Uterus (tissue), 4 donors: Measurements from ENCODE around the gene INSYN2B. TPM values are rescaled to one million over a fixed set of nuclear protein-coding genes. Genes with fewer than 3 reads are reported as not detected.

Experiments
- DNase-seq, 2 donors: peaks; one replicate each; pipeline ENCODE4 v3.0.0-alpha.2; 2019 to 2020
- H3K27ac ChIP-seq, 2 donors: fragments of 200-600 bp; sonication (generic); 1 replicate in 1 of 2; 2 replicates in 1 of 2; pipeline ENCODE4 v1.5.1; 2016 to 2018
- H3K27me3 ChIP-seq, 2 donors: fragments of 200-600 bp; sonication (generic); one replicate each; pipeline ENCODE4 v1.5.1; 2018 to 2019; ENCODE audit warnings: control low read depth in 1 of 2
- H3K36me3 ChIP-seq, 2 donors: fragments of 200-600 bp; sonication (generic); one replicate each; pipeline ENCODE4 v1.5.1; 2019; ENCODE audit warnings: control low read depth in 1 of 2
- H3K4me1 ChIP-seq, 2 donors: fragments of 200-600 bp; sonication (generic); one replicate each; pipeline ENCODE4 v1.5.1; 2018 to 2019; ENCODE audit warnings: control low read depth in 1 of 2
- H3K4me3 ChIP-seq, 2 donors: fragments of 200-600 bp; sonication (generic); 1 replicate in 1 of 2; 2 replicates in 1 of 2; pipeline ENCODE4 v1.5.1; 2018 to 2019; ENCODE audit warnings: mild to moderate bottlenecking in 1 of 2
- H3K9me3 ChIP-seq, 2 donors: fragments of 200-600 bp; sonication (generic); one replicate each; pipeline ENCODE4 v1.5.1; 2019; ENCODE audit warnings: control low read depth in 1 of 2
- POLR2A ChIP-seq, 2 donors: fragments of 450-650 bp; IDR thresholded peaks; one replicate each; pipeline ENCODE4 v1.6.1; 2016; ENCODE audit warnings: antibody characterized with exemption in 2 of 2, mild to moderate bottlenecking in 1 of 2, moderate library complexity in 1 of 2
- intact Hi-C: fragments of 100-400 bp; cut with DNase I; formaldehyde crosslinking; loops from one replicate; pipeline ENCODE4 v1.15.1; 2023; ENCODE audit warnings: low total_unique reads
- total RNA-seq, 4 donors: library from RNA; depleted of rRNA in 3 of 4; stranded (reverse); fragments of >200 nt in 3 of 4; gene quantifications; one replicate each; pipeline versions ENCODE4 v1.1.0 to v1.2.4, GENCODE V29; 2014 to 2023
- TF ChIP-seq, protein P1 (sequence below), 4 experiments: fragments of 200-600 bp in 2 of 4; fragments of 450-650 bp in 2 of 4; sonication (generic) in 2 of 4; IDR thresholded peaks; one replicate each; pipeline ENCODE4 v1.5.1; 2016 to 2019; ENCODE audit warnings: antibody characterized with exemption in 4 of 4, mild to moderate bottlenecking in 2 of 4, moderate library complexity in 1 of 4
- donor health status: DM: yes; HTN: yes; CAD: no.

INSYN2B gene
- total RNA-seq, 4 donors from 2014 or later = 0.34 to 2.4 TPM; not detected in 2

DNA sequence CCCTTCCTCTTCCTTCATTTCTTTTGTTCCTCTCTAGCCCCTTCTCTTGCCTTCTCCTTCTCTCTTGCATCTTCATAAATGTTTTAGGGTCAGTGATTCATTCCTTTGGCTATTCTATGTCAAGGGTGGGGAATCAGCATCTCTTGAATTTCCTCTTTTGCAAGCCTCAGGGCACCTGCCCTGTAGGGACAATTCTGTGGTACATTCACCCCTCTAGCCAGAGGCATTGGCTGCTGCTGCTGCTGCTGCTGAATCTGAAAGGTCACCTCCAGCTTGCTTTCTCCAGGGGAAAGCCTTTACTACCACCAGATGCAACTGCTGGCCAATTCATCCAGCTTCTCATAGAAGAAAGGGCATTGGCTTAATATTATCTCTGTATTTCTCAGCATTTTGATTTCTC, 87.3 kb downstream of the INSYN2B start:
- no peak for DNase-seq
- no peak overlapping the region for H3K4me3 ChIP-seq
- intact Hi-C loops = no loop called here
- no peak for TF ChIP-seq POLR2A (IDR thresholded peaks at IDR 0.05)
- TF ChIP-seq, protein P1, sequence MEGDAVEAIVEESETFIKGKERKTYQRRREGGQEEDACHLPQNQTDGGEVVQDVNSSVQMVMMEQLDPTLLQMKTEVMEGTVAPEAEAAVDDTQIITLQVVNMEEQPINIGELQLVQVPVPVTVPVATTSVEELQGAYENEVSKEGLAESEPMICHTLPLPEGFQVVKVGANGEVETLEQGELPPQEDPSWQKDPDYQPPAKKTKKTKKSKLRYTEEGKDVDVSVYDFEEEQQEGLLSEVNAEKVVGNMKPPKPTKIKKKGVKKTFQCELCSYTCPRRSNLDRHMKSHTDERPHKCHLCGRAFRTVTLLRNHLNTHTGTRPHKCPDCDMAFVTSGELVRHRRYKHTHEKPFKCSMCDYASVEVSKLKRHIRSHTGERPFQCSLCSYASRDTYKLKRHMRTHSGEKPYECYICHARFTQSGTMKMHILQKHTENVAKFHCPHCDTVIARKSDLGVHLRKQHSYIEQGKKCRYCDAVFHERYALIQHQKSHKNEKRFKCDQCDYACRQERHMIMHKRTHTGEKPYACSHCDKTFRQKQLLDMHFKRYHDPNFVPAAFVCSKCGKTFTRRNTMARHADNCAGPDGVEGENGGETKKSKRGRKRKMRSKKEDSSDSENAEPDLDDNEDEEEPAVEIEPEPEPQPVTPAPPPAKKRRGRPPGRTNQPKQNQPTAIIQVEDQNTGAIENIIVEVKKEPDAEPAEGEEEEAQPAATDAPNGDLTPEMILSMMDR (IDR thresholded peaks at IDR 0.05) = no peak
- no peak overlapping the region for H3K27ac ChIP-seq
- H3K4me1 ChIP-seq = no peaks in the 10 kb centered on the region
- H3K36me3 ChIP-seq = no peaks in the 10 kb centered on the region
- H3K9me3 ChIP-seq = no peaks in the 10 kb centered on the region
- no peaks in the 10 kb centered on the region for H3K27me3 ChIP-seq

DNA sequence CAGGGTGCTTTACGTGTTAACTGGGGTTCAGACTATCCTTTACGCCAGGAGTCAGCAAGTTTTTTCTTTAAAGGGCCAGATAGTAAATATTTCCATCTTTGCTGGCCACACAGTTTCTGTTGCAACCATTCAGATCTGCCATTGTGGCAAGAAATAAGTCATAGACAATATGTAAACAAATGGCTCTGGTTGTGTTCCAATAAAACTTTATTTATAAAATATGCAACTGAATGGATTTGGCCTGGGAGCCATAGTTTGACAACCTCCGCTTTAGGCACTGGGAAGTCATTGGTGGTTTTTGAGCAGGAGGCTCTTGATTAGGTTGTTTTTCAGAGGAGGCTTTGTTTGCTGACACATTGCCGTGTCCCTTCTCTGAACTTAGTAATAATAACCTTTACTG, 90.7 kb downstream of the INSYN2B start:
- intact Hi-C loops = no loop called here
- no peak overlapping the region for H3K27ac ChIP-seq
- DNase-seq = no peak
- H3K27me3 ChIP-seq = no peaks in the 10 kb centered on the region
- H3K4me1 ChIP-seq = no peaks in the 10 kb centered on the region
- H3K36me3 ChIP-seq = no peaks in the 10 kb centered on the region
- H3K9me3 ChIP-seq = no peaks in the 10 kb centered on the region
- H3K4me3 ChIP-seq = no peak overlapping the region
- TF ChIP-seq, protein P1 (IDR thresholded peaks at IDR 0.05) = no peak
- TF ChIP-seq POLR2A (IDR thresholded peaks at IDR 0.05) = no peak

DNA sequence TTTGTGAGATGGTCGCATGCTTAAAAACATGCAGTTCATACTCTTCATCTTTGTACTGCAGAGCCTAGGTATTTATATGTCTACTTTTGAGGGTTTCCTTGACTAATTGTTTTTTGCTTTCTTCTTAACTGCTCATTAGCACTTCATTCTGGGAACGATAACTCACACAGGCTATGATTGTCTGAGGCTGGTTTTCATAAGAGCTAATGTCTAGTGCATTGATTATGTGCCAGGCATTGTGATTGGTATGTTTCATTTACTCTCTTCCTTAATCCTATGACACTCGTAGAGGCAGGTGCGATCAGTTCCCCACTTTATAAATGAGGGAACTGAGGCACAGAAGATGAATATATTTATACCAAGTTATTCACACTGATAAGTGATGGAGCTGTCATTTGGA, 93.6 kb downstream of the INSYN2B start:
- intact Hi-C loops = no loop called here
- no peak overlapping the region for H3K27ac ChIP-seq
- no peak for DNase-seq
- no peaks in the 10 kb centered on the region for H3K9me3 ChIP-seq
- no peak overlapping the region for H3K4me3 ChIP-seq
- H3K36me3 ChIP-seq = no peaks in the 10 kb centered on the region
- H3K4me1 ChIP-seq = no peaks in the 10 kb centered on the region
- no peaks in the 10 kb centered on the region for H3K27me3 ChIP-seq
- TF ChIP-seq, protein P1 (IDR thresholded peaks at IDR 0.05) = no peak
- TF ChIP-seq POLR2A (IDR thresholded peaks at IDR 0.05) = no peak

DNA sequence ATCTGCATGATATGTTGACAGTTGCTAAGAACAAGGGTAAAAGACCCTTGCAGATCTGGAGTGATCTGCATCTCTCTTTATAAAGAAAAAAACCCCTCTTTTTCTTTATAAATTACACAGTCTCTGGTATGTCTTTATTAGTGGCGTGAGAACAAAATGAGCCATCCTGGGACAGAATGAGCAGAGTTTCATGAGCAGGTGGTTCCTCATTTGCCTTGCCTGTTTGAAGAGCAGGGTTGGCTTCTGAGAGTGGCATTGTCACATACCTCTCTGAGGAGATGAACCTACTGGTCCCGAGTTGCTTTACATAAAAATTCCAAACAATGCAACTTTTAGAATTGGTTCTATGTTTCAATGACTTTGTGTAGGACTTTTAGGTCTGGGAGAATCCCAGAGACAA, 94.3 kb downstream of the INSYN2B start:
- H3K9me3 ChIP-seq = no peaks in the 10 kb centered on the region
- DNase-seq = no peak
- H3K27me3 ChIP-seq = no peaks in the 10 kb centered on the region
- intact Hi-C loops = no loop called here
- H3K4me1 ChIP-seq = no peaks in the 10 kb centered on the region
- no peak for TF ChIP-seq POLR2A (IDR thresholded peaks at IDR 0.05)
- TF ChIP-seq, protein P1 (IDR thresholded peaks at IDR 0.05) = no peak
- no peaks in the 10 kb centered on the region for H3K36me3 ChIP-seq
- no peak overlapping the region for H3K27ac ChIP-seq
- H3K4me3 ChIP-seq = no peak overlapping the region

DNA sequence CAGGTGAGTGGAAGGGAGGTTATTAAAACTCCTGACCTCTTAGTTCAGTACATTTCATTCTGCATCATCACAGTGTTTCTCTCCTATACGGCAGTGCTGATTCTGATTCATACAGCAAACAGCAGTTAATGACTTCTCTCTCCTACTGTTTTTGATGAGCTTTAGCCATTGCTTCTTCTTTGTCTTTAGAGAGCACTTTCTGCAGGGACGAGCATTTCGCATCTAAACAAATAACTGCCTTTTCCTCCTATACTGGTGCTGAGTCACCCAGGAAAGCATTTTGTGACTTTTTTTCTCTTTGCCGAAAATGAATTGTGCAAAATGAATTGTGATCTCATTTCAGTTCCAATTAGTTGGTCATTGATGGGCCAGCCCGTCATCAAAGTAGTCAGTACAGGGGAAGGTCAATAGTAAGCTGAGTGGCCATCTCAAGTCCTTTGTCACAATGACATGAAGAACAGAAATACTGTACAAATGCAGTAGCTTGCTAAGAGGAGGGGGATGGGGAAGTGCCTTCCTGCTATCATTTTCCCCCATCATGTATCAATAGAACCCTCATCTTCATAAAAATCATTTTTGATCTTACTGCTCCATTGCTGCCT, 98.5 kb downstream of the INSYN2B start:
- intact Hi-C loops = no loop called here
- H3K27ac ChIP-seq = no peak overlapping the region
- no peaks in the 10 kb centered on the region for H3K4me1 ChIP-seq
- no peaks in the 10 kb centered on the region for H3K36me3 ChIP-seq
- no peaks in the 10 kb centered on the region for H3K27me3 ChIP-seq
- no peak for TF ChIP-seq POLR2A (IDR thresholded peaks at IDR 0.05)
- TF ChIP-seq, protein P1 (IDR thresholded peaks at IDR 0.05) = no peak
- no peak overlapping the region for H3K4me3 ChIP-seq
- no peak for DNase-seq
- no peaks in the 10 kb centered on the region for H3K9me3 ChIP-seq
